A549 (cell line): ENCODE measurements around the gene SSH2. TPM values are rescaled to one million over a fixed set of nuclear protein-coding genes. Genes with fewer than 3 reads are reported as not detected.

Experiments
- ATAC-seq, 2 experiments: fragments of 200-7000 bp in 1 of 2; fragments of >200 bp in 1 of 2; cut with Nextera tagmentation in 1 of 2; cut with Tn5 transposase in 1 of 2; 3 replicates each; pipeline versions ENCODE4 v1.8.0 to v1.9.1; 2018 to 2020; ENCODE audit warnings: mild to moderate bottlenecking in 1 of 2, moderate library complexity in 1 of 2
- CTCF ChIA-PET: fragments of 300-600 bp; sonication (Branson Sonifier 250); formaldehyde crosslinking; extraction: SDS; loops from one replicate; lab custom pipeline; 2021; ENCODE audit warnings: antibody characterized with exemption, inconsistent platforms; lab: Yijun Ruan, JAX
- POLR2A ChIA-PET: fragments of 350-600 bp; formaldehyde crosslinking; extraction: SDS; loops from one replicate; lab custom pipeline; 2021; ENCODE audit warnings: antibody characterized with exemption, inconsistent platforms; lab: Yijun Ruan, JAX
- DNase-seq, 2 experiments: peaks; one replicate each; pipeline versions ENCODE4 v3.0.0 to v3.0.0-alpha.2; 2011 to 2016; ENCODE audit warnings: low read depth in 1 of 2, low spot score in 1 of 2
- FAIRE-seq: peaks from 2 replicates; lab custom pipeline; 2011; peaks lifted over from hg19 to GRCh38; lab: Jason Lieb, UNC
- H3K27ac ChIP-seq, 2 experiments: fragments of >200 bp; sonication (Bioruptor Twin); formaldehyde crosslinking; 3 replicates each; pipeline ENCODE4 v1.5.1; 2016 to 2017
- H3K4me1 ChIP-seq: fragments of >200 bp; sonication (Bioruptor Twin); formaldehyde crosslinking; 3 replicates; pipeline ENCODE4 v1.6.1; 2016
- H3K4me2 ChIP-seq: fragments of >200 bp; sonication (Bioruptor Twin); formaldehyde crosslinking; 3 replicates; pipeline ENCODE4 v1.6.1; 2016
- H3K4me3 ChIP-seq: fragments of >200 bp; sonication (Bioruptor Twin); formaldehyde crosslinking; 3 replicates; pipeline ENCODE4 v1.5.1; 2016
- H3K9me3 ChIP-seq: fragments of >200 bp; sonication (Bioruptor Twin); formaldehyde crosslinking; 3 replicates; pipeline ENCODE4 v1.6.1; 2016
- CEBPB ChIP-seq, 2 experiments: fragments of >200 bp in 1 of 2; sonication (Bioruptor Twin) in 1 of 2; formaldehyde crosslinking in 1 of 2; IDR thresholded peaks; 2 replicates each; pipeline ENCODE4 v1.6.1; 2012 to 2016
- CHD4 ChIP-seq: fragments of 200-600 bp; sonication (generic); IDR thresholded peaks from 2 replicates; pipeline ENCODE4 v1.6.1; 2016; ENCODE audit warnings: antibody characterized with exemption, mild to moderate bottlenecking, borderline replicate concordance
- EP300 ChIP-seq, 2 experiments: fragments of >200 bp; sonication (Bioruptor Twin); formaldehyde crosslinking; IDR thresholded peaks; 2 replicates in 1 of 2; 3 replicates in 1 of 2; pipeline ENCODE4 v1.6.1; 2016 to 2017
- FOSB ChIP-seq: fragments of 250-450 bp; sonication (Bioruptor Pico); IDR thresholded peaks from 2 replicates; pipeline ENCODE4 v1.5.0; 2020; ENCODE audit warnings: mild to moderate bottlenecking, moderate library complexity
- FOSL2 ChIP-seq, 2 experiments: fragments of 450-650 bp in 1 of 2; fragments of >200 bp in 1 of 2; sonication (Bioruptor Twin) in 1 of 2; formaldehyde crosslinking; IDR thresholded peaks; 2 replicates each; pipeline versions ENCODE4 v1.5.0 to v1.6.1; 2016 to 2020; ENCODE audit warnings: mild to moderate bottlenecking in 1 of 2, moderate library complexity in 1 of 2
- FOXS1 ChIP-seq: fragments of 250-450 bp; sonication (Bioruptor Pico); IDR thresholded peaks from 2 replicates; pipeline ENCODE4 v1.5.0; 2020; ENCODE audit warnings: mild to moderate bottlenecking, moderate library complexity
- HDAC2 ChIP-seq: fragments of 200-600 bp; sonication (generic); IDR thresholded peaks from 2 replicates; pipeline ENCODE4 v1.6.1; 2016
- HEYL ChIP-seq: fragments of 250-450 bp; sonication (Bioruptor Pico); IDR thresholded peaks from 2 replicates; pipeline ENCODE4 v1.8.0; 2021; ENCODE audit warnings: mild to moderate bottlenecking, moderate library complexity
- HOXB5 ChIP-seq: fragments of 250-450 bp; sonication (Bioruptor Pico); IDR thresholded peaks from 2 replicates; pipeline ENCODE4 v1.5.0; 2020; ENCODE audit warnings: mild to moderate bottlenecking, moderate library complexity
- NFE2L2 ChIP-seq: fragments of 150-350 bp; conservative IDR thresholded peaks from 2 replicates; pipeline ENCODE4 v1.6.1; 2014; ENCODE audit warnings: low read length
- PHF8 ChIP-seq: fragments of 200-600 bp; sonication (generic); IDR thresholded peaks from 2 replicates; pipeline ENCODE4 v1.6.1; 2016; ENCODE audit warnings: low read depth, mild to moderate bottlenecking, antibody characterized with exemption, moderate library complexity, borderline replicate concordance
- POLR2A ChIP-seq: IDR thresholded peaks from 2 replicates; pipeline ENCODE4 v1.6.1; 2012; ENCODE audit warnings: mild to moderate bottlenecking, low read length
- POLR2AphosphoS2 ChIP-seq: conservative IDR thresholded peaks from 2 replicates; pipeline ENCODE4 v1.6.1; 2012; ENCODE audit warnings: low read length, improper control_type of control experiment, inconsistent platforms
- RAD21 ChIP-seq, 2 experiments: fragments of >200 bp in 1 of 2; sonication (Bioruptor Twin) in 1 of 2; formaldehyde crosslinking in 1 of 2; IDR thresholded peaks in 1 of 2; conservative IDR thresholded peaks in 1 of 2; 2 replicates in 1 of 2; 3 replicates in 1 of 2; pipeline ENCODE4 v1.6.1; 2012 to 2018; ENCODE audit warnings: inconsistent platforms in 1 of 2
- RCOR1 ChIP-seq: fragments of 150-350 bp; IDR thresholded peaks from 2 replicates; pipeline ENCODE4 v1.6.1; 2014; ENCODE audit warnings: antibody characterized with exemption, low read length, low read depth
- RFX5 ChIP-seq: fragments of 450-650 bp; IDR thresholded peaks from 2 replicates; pipeline ENCODE4 v1.7.1; 2014; ENCODE audit warnings: antibody characterized with exemption, mild to moderate bottlenecking, moderate library complexity
- RNF2 ChIP-seq: fragments of 200-600 bp; sonication (generic); IDR thresholded peaks from 2 replicates; pipeline ENCODE4 v1.6.1; 2016; ENCODE audit warnings: low read depth, mild to moderate bottlenecking, antibody characterized with exemption, moderate library complexity, borderline replicate concordance
- SMC3 ChIP-seq: fragments of >200 bp; sonication (Bioruptor Twin); formaldehyde crosslinking; IDR thresholded peaks from 3 replicates; pipeline ENCODE4 v1.6.1; 2018; ENCODE audit warnings: inconsistent platforms
- SREBF2 ChIP-seq: fragments of 450-650 bp; IDR thresholded peaks from 2 replicates; pipeline ENCODE4 v1.6.1; 2014; ENCODE audit warnings: mild to moderate bottlenecking, moderate library complexity
- ZC3H11A ChIP-seq: fragments of 450-650 bp; IDR thresholded peaks from 2 replicates; pipeline ENCODE4 v1.6.1; 2014; ENCODE audit warnings: antibody characterized with exemption, mild to moderate bottlenecking
- ZFP36 ChIP-seq: fragments of 450-650 bp; IDR thresholded peaks from 2 replicates; pipeline ENCODE4 v1.6.1; 2014; ENCODE audit warnings: borderline replicate concordance; ENCODE audit not compliant: partially characterized antibody
- ZNF302 ChIP-seq: fragments of 250-450 bp; sonication (Bioruptor Pico); IDR thresholded peaks from 2 replicates; pipeline ENCODE4 v1.9.0; 2021; ENCODE audit warnings: inconsistent platforms, mild to moderate bottlenecking, moderate library complexity
- ZSCAN20 ChIP-seq: fragments of 250-450 bp; sonication (Bioruptor Pico); IDR thresholded peaks from 2 replicates; pipeline ENCODE4 v1.8.0; 2022; ENCODE audit warnings: mild to moderate bottlenecking, moderate library complexity
- WGBS: methylation state at CpG from one replicate; pipeline ENCODE4 v1.1.6; 2017; ENCODE audit errors: missing lambda C conversion rate; 5-methylcytosine and 5-hydroxymethylcytosine counted together
- polyA plus RNA-seq, 4 experiments: library from polyadenylated mRNA; depleted of rRNA in 3 of 4; stranded (reverse); fragments of >200 nt; fragmentation: RNase III in 1 of 4; extraction: RNeasy Plus Mini Kit Qiagen cat#74134 plus additional on column Dnase treatment in 1 of 4; gene quantifications; 2 replicates in 3 of 4; 3 replicates in 1 of 4; pipeline ENCODE4 v1.2.3, GENCODE V29; 2011 to 2017
- TF ChIP-seq, protein P1 (sequence below): fragments of 250-450 bp; sonication (Bioruptor Pico); IDR thresholded peaks from 2 replicates; pipeline ENCODE4 v1.5.0; 2020; ENCODE audit warnings: low read depth, mild to moderate bottlenecking, moderate library complexity
- TF ChIP-seq, protein P2 (sequence below): fragments of 150-350 bp; IDR thresholded peaks from 2 replicates; pipeline ENCODE4 v1.6.1; 2014; ENCODE audit warnings: low read depth, mild to moderate bottlenecking, low read length
- TF ChIP-seq, protein P3 (sequence below): fragments of 250-450 bp; sonication (Bioruptor Pico); IDR thresholded peaks from 2 replicates; pipeline ENCODE4 v1.5.0; 2021; ENCODE audit warnings: mild to moderate bottlenecking, moderate library complexity, borderline replicate concordance

SSH2 gene
- polyA plus RNA-seq, 2 of the 4 experiments (the other 2 are of a cell fraction), result 20.7 to 24.5 TPM

DNA sequence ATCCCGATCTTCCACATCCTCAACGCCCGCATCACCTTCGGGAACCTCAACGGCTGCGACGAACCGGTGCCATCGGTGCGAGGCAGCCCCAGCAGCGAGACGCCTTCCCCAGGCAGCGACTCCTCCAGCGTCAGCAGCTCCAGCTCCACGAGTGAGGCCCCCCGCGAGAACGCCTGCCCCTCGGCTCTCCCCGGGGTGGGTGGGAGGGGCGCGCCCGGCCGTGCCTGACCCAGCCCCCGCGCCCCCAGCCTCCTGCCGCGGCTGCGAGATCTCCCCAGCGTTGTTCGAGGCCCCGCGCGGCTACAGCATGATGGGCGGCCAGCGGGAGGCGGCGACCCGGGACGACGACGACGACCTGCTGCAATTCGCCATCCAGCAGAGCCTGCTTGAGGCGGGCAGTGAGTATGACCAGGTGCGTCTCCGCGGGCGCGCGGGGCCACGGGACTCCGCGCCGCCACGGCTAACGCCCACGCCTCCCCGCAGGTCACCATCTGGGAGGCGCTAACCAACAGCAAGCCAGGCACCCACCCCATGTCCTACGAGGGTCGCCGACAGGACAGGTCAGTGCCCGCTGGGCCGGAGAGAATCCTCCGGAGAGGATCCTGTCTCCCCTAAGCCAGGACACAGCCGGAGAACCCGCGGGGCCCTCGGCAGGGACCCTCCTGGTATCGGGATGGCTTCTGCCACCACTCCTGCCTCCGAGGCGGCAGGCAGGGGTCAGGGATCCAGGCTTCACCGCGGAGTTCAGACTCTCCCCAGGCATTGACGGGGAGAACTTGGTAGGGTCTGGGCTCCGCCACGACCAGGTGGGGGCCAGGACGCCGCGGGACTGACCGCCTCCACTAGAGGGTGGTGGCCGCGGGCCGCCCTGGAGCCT, 317.4 kb downstream of the SSH2 start (continued):
- TF ChIP-seq ZFP36, result no peak
- TF ChIP-seq ZSCAN20 (CRISPR knock-in tag), result no peak
- no peak for TF ChIP-seq RNF2
- no peak for TF ChIP-seq FOSL2 (IDR thresholded peaks at IDR 0.05)
- TF ChIP-seq FOSL2 (CRISPR knock-in tag; IDR thresholded peaks at IDR 0.05), result no peak

DNA sequence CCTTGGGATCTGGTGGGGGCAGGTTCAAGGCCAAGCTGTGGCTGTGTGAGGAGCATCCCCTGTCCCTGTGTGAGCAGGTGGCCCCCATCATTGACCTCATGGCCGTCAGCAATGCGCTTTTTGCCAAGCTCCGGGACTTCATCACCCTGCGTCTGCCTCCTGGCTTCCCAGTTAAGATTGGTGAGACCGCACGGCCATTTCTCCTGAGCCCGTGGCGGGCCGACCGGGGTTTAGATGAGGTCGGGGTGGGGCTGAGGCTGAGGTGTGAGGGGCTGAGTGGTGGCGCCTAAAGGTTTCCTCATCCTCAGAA, 318.0 kb downstream of the SSH2 start:
- peaks cover 14% of the 10 kb centered on the region for H3K4me1 ChIP-seq
- ChIA-PET POLR2A (no interaction called here), CTCF (interaction anchor here (0.5 to 23.2 kb wide), 5 partner anchors 16 to 196 kb away, joined by 3 to 447 read pairs (median 111); partner anchors contain the start of genes ABHD15, ANKRD13B and TP53I13)
- no peaks in the 10 kb centered on the region for H3K9me3 ChIP-seq
- H3K27ac ChIP-seq, result no peak overlapping the region
- FAIRE-seq (no peak), DNase-seq (no peak), ATAC-seq (no peak)
- no peak overlapping the region for H3K4me2 ChIP-seq
- TF ChIP-seq FOSB (CRISPR knock-in tag) (no peak), SMC3 (no peak), FOXS1 (CRISPR knock-in tag) (no peak)
- no peak overlapping the region for H3K4me3 ChIP-seq
- whole genome bisulfite sequencing, result 98% methylated on average over 12 of the region's 12 CpGs

DNA sequence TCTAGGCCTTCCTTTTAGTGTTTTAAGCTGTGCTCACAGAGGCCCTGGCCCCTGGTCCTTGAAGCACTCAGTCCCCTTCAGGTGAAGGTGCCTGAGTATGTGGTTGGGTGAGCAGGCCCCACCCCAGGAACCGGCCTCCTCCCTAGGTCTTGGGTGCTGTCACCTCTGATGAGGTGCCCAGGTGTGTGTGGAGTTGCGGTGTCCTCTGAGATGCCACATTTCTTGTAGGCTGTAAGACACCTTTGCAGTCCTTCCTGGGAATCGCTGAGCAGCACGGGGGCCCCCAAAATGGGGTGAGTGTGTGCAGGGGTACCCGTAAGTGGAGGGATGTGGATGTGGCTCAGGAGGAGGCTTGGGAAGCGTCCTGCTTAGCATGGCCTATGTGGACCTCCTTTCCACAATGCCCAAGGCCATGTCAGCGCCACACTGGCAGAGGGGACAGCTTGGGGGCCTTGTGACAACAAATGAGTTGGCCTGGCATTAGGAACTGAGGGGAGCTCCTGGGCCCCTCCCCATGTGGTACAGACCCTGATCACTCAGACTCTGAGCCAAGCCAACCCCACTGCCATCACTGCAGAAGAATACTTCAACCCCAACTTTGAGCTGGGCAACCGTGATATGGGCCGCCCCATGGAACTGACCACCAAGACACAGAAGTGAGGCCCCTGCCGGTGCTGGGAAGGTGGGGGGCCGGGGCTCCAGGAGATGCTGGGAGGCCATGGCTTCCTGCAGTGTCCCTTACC, 318.5 kb downstream of the SSH2 start:
- no peak overlapping the region for H3K27ac ChIP-seq
- no peak overlapping the region for H3K4me2 ChIP-seq
- CTCF ChIA-PET, result interaction anchor here (1.1 to 23.2 kb wide), 4 partner anchors 16 to 167 kb away, joined by 3 to 447 read pairs (median 218); partner anchors contain the start of genes ABHD15, ANKRD13B and TP53I13
- WGBS, result 95% methylated on average over 11 of the region's 11 CpGs
- H3K4me1 ChIP-seq, result peaks cover 14% of the 10 kb centered on the region
- no peak for ATAC-seq
- no peak for DNase-seq
- POLR2A ChIA-PET, result interaction anchor here (0.6 kb wide), 1 partner anchor 258 kb away, joined by 7 read pairs; no protein-coding TSS in a partner anchor
- no peak overlapping the region for H3K4me3 ChIP-seq
- TF ChIP-seq PHF8 (no peak), HOXB5 (no peak), RFX5 (no peak), CHD4 (no peak), ZC3H11A (no peak), ZFP36 (no peak), EP300 (IDR thresholded peaks at IDR 0.05) (no peak)
- TF ChIP-seq, protein P1, sequence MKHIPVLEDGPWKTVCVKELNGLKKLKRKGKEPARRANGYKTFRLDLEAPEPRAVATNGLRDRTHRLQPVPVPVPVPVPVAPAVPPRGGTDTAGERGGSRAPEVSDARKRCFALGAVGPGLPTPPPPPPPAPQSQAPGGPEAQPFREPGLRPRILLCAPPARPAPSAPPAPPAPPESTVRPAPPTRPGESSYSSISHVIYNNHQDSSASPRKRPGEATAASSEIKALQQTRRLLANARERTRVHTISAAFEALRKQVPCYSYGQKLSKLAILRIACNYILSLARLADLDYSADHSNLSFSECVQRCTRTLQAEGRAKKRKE, result no peak
- TF ChIP-seq, protein P2, sequence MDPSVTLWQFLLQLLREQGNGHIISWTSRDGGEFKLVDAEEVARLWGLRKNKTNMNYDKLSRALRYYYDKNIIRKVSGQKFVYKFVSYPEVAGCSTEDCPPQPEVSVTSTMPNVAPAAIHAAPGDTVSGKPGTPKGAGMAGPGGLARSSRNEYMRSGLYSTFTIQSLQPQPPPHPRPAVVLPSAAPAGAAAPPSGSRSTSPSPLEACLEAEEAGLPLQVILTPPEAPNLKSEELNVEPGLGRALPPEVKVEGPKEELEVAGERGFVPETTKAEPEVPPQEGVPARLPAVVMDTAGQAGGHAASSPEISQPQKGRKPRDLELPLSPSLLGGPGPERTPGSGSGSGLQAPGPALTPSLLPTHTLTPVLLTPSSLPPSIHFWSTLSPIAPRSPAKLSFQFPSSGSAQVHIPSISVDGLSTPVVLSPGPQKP, result no peak
- FAIRE-seq, result no peak
- H3K9me3 ChIP-seq, result no peaks in the 10 kb centered on the region

DNA sequence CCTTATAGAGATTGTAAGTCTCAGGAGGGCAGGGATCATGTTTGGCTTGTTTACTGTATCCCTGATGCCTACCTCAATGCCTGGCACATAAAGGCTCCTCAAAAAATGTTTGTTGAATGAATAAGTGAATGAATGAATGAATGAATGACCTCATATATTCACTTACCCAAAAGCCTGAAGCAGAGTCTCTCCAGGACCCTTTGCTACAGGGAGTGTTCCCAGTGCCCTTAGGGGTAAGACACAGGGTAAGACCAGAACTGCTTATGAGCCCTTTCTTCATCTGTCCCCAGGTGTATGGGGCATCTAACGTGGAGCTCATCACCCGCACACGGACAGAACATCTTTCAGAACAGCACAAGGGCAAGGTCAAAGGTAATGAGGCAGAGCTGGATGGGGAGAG, 319.6 kb downstream of the SSH2 start:
- POLR2A ChIA-PET, result no interaction called here
- no peak for FAIRE-seq
- Histone ChIP-seq H3K4me2 (no peak overlapping the region), H3K27ac (no peak overlapping the region), H3K4me1 (peaks cover 9% of the 10 kb centered on the region), H3K9me3 (no peaks in the 10 kb centered on the region), H3K4me3 (no peak overlapping the region)
- CTCF ChIA-PET, result interaction anchor here (0.5 to 23.2 kb wide), 4 partner anchors 14 to 294 kb away, joined by 3 to 447 read pairs (median 164); partner anchors contain the start of genes ABHD15, ANKRD13B and TP53I13
- DNase-seq, result no peak
- no peak for TF ChIP-seq NFE2L2
- TF ChIP-seq RNF2, result no peak
- TF ChIP-seq CEBPB (IDR thresholded peaks at IDR 0.05), result no peak
- TF ChIP-seq ZNF302 (CRISPR knock-in tag), result no peak
- no peak for TF ChIP-seq POLR2A
- TF ChIP-seq RCOR1, result no peak
- TF ChIP-seq SMC3, result no peak
- no peak for TF ChIP-seq FOXS1 (CRISPR knock-in tag)
- TF ChIP-seq HEYL, result no peak
- TF ChIP-seq, protein P3, sequence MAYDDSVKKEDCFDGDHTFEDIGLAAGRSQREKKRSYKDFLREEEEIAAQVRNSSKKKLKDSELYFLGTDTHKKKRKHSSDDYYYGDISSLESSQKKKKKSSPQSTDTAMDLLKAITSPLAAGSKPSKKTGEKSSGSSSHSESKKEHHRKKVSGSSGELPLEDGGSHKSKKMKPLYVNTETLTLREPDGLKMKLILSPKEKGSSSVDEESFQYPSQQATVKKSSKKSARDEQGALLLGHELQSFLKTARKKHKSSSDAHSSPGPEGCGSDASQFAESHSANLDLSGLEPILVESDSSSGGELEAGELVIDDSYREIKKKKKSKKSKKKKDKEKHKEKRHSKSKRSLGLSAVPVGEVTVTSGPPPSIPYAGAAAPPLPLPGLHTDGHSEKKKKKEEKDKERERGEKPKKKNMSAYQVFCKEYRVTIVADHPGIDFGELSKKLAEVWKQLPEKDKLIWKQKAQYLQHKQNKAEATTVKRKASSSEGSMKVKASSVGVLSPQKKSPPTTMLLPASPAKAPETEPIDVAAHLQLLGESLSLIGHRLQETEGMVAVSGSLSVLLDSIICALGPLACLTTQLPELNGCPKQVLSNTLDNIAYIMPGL (CRISPR knock-in tag), result no peak
- no peak for TF ChIP-seq HDAC2
- no peak for TF ChIP-seq POLR2AphosphoS2
- no peak for TF ChIP-seq RAD21 (conservative IDR thresholded peaks at IDR 0.05 in 1 of 2, IDR thresholded peaks at IDR 0.05 in 1 of 2)
- no peak for TF ChIP-seq FOSL2 (IDR thresholded peaks at IDR 0.05)
- TF ChIP-seq FOSL2 (CRISPR knock-in tag; IDR thresholded peaks at IDR 0.05), result no peak
- no peak for TF ChIP-seq SREBF2
- 93% methylated on average over 3 of the region's 3 CpGs for WGBS
- ATAC-seq, result no peak
